IMR-90 (cell line): ENCODE measurements around the gene SLC46A2. TPM values are rescaled to one million over a fixed set of nuclear protein-coding genes. Genes with fewer than 3 reads are reported as not detected.

Experiments used
- ATAC-seq: fragments of 200-7000 bp; cut with Tn5 transposase; 2 replicates; pipeline ENCODE4 v1.9.1; 2020; ENCODE audit warnings: low read depth, mild to moderate bottlenecking, moderate library complexity
- BruUV-seq: library from RNA; stranded (reverse); fragments of 400-500 nt; replicated peaks from 2 replicates; lab custom pipeline; 2021; lab: Mats Ljungman, UMichigan
- CTCF ChIA-PET: fragments of 300-600 bp; formaldehyde crosslinking; extraction: SDS; loops from one replicate; lab custom pipeline; 2021; ENCODE audit warnings: antibody characterized with exemption; lab: Yijun Ruan, JAX
- POLR2A ChIA-PET: fragments of 300-600 bp; sonication (Branson Sonifier 250); formaldehyde crosslinking; loops from one replicate; lab custom pipeline; 2022; ENCODE audit warnings: antibody characterized with exemption; ENCODE audit not compliant: unreplicated experiment; lab: Charles Lee
- DNase-seq: peaks from one replicate; pipeline ENCODE4 v3.0.0; 2013
- H2AFZ ChIP-seq: replicated peaks from 2 replicates; pipeline ENCODE3; 2013; ENCODE audit warnings: low read length, mild to moderate bottlenecking; ENCODE audit not compliant: poor library complexity
- H2AK5ac ChIP-seq: 2 replicates; pipeline ENCODE4 v1.6.1; 2013; ENCODE audit warnings: low read depth, low read length, inconsistent platforms
- H2AK9ac ChIP-seq: replicated peaks from 2 replicates; pipeline ENCODE3; 2013; ENCODE audit warnings: mild to moderate bottlenecking, low read depth, low read length, moderate library complexity; ENCODE audit not compliant: poor library complexity
- H2BK120ac ChIP-seq: 2 replicates; pipeline ENCODE4 v1.6.1; 2013; ENCODE audit warnings: low read depth, low read length, inconsistent platforms
- H2BK15ac ChIP-seq: 3 replicates; pipeline ENCODE4 v1.6.1; 2013; ENCODE audit warnings: low read depth, low read length, inconsistent platforms
- H2BK20ac ChIP-seq: 2 replicates; pipeline ENCODE4 v1.6.1; 2013; ENCODE audit warnings: low read depth, mild to moderate bottlenecking, inconsistent platforms, low read length, moderate library complexity
- H2BK5ac ChIP-seq: 2 replicates; pipeline ENCODE4 v1.6.1; 2013; ENCODE audit warnings: mild to moderate bottlenecking, low read depth, low read length, inconsistent platforms; ENCODE audit not compliant: poor library complexity, severe bottlenecking
- H3K14ac ChIP-seq: replicated peaks from 2 replicates; pipeline ENCODE4 v1.6.1; 2013; ENCODE audit warnings: low read depth, low read length, inconsistent platforms
- H3K18ac ChIP-seq: 2 replicates; pipeline ENCODE4 v1.6.1; 2013; ENCODE audit warnings: low read depth, low read length, control low read depth
- H3K23ac ChIP-seq: 2 replicates; pipeline ENCODE4 v1.6.1; 2013; ENCODE audit warnings: low read depth, low read length, inconsistent platforms
- H3K27ac ChIP-seq: 2 replicates; pipeline ENCODE4 v1.5.1; 2013; ENCODE audit warnings: mild to moderate bottlenecking, control low read depth, low read length; ENCODE audit not compliant: insufficient read depth
- H3K27me3 ChIP-seq: 2 replicates; pipeline ENCODE4 v1.6.1; 2013; ENCODE audit warnings: low read length; ENCODE audit not compliant: control insufficient read depth, insufficient read depth
- H3K36me3 ChIP-seq: 2 replicates; pipeline ENCODE4 v1.6.1; 2013; ENCODE audit warnings: low read length, mixed read lengths; ENCODE audit not compliant: control insufficient read depth, insufficient read depth
- H3K4ac ChIP-seq: 2 replicates; pipeline ENCODE4 v1.6.1; 2013; ENCODE audit warnings: low read depth, low read length, inconsistent platforms
- H3K4me1 ChIP-seq: 2 replicates; pipeline ENCODE4 v1.6.1; 2013; ENCODE audit warnings: low read length, mixed read lengths; ENCODE audit not compliant: control insufficient read depth, insufficient read depth
- H3K4me2 ChIP-seq: 2 replicates; pipeline ENCODE4 v1.6.1; 2013; ENCODE audit warnings: low read depth, mild to moderate bottlenecking, control low read depth, low read length, moderate library complexity
- H3K4me3 ChIP-seq: 2 replicates; pipeline ENCODE4 v1.5.1; 2013; ENCODE audit warnings: low read depth, mild to moderate bottlenecking, control low read depth, low read length, moderate library complexity; ENCODE audit not compliant: insufficient read depth
- H3K56ac ChIP-seq: 2 replicates; pipeline ENCODE4 v1.6.1; 2013; ENCODE audit warnings: low read length, inconsistent platforms; ENCODE audit not compliant: insufficient read depth; ENCODE audit errors: extremely low read depth
- H3K79me1 ChIP-seq, 2 experiments: 2 replicates each; pipeline ENCODE4 v1.6.1; 2013; ENCODE audit warnings: low read length in 2 of 2, inconsistent platforms in 1 of 2, low read depth in 1 of 2
- H3K9ac ChIP-seq: 2 replicates; pipeline ENCODE4 v1.6.1; 2013; ENCODE audit warnings: low read depth, low read length, control low read depth
- H3K9me1 ChIP-seq: 2 replicates; pipeline ENCODE4 v1.6.1; 2013; ENCODE audit warnings: low read length, inconsistent platforms; ENCODE audit not compliant: insufficient read depth
- H3K9me3 ChIP-seq: 2 replicates; pipeline ENCODE4 v1.6.1; 2013; ENCODE audit warnings: low read length; ENCODE audit not compliant: control insufficient read depth, insufficient read depth
- H4K20me1 ChIP-seq: 2 replicates; pipeline ENCODE4 v1.6.1; 2013; ENCODE audit warnings: low read length, inconsistent platforms; ENCODE audit not compliant: insufficient read depth
- H4K5ac ChIP-seq: 2 replicates; pipeline ENCODE4 v1.6.1; 2013; ENCODE audit warnings: mild to moderate bottlenecking, low read depth, low read length, control low read depth
- H4K8ac ChIP-seq, 2 experiments: 2 replicates each; pipeline ENCODE4 v1.6.1; 2013; ENCODE audit warnings: low read depth in 2 of 2, low read length in 2 of 2, control low read depth in 1 of 2, inconsistent platforms in 1 of 2
- H4K91ac ChIP-seq: 2 replicates; pipeline ENCODE4 v1.6.1; 2013; ENCODE audit warnings: low read depth, low read length, inconsistent platforms; ENCODE audit not compliant: insufficient read depth
- CHD1 ChIP-seq: IDR thresholded peaks from 2 replicates; pipeline ENCODE4 v1.6.1; 2012; ENCODE audit warnings: low read depth, low read length, improper control_type of control experiment
- CTCF ChIP-seq: conservative IDR thresholded peaks from 2 replicates; pipeline ENCODE4 v1.5.1; 2012; ENCODE audit warnings: mild to moderate bottlenecking, low read depth, low read length, improper control_type of control experiment
- NFE2L2 ChIP-seq: fragments of 150-350 bp; IDR thresholded peaks from 2 replicates; pipeline ENCODE4 v1.6.1; 2016; ENCODE audit warnings: low read depth, mild to moderate bottlenecking, low read length
- RAD21 ChIP-seq: IDR thresholded peaks from 2 replicates; pipeline ENCODE4 v1.6.1; 2012; ENCODE audit warnings: low read length, improper control_type of control experiment
- SMC3 ChIP-seq: fragments of 150-350 bp; IDR thresholded peaks from 2 replicates; pipeline ENCODE4 v1.6.1; 2016; ENCODE audit warnings: low read depth, mild to moderate bottlenecking, antibody characterized with exemption, low read length, moderate library complexity
- WGBS, 2 experiments: methylation state at CpG; one replicate each; pipeline versions ENCODE4 v1.1.5 to v1.1.7; 2013; ENCODE audit warnings: missing lambda C conversion rate in 2 of 2; ENCODE audit not compliant: insufficient read length in 1 of 2; ENCODE audit errors: extremely low coverage in 2 of 2; 5-methylcytosine and 5-hydroxymethylcytosine counted together
- dilution Hi-C: fragments of 300-500 bp; cut with HindIII; formaldehyde crosslinking; loops from one replicate; pipeline ENCODE4 v1.14.3; 2018; ENCODE audit warnings: low sequenced_read_pairs; ENCODE audit not compliant: unreplicated experiment
- in situ Hi-C: fragments of 300-500 bp; cut with MboI; formaldehyde crosslinking; loops from 3 replicates; pipeline ENCODE4 v1.14.3; 2019; ENCODE audit warnings: low sequenced_read_pairs, inconsistent platforms, mixed read lengths
- intact Hi-C: fragments of 100-400 bp; cut with micrococcal nuclease; formaldehyde crosslinking; loops from 2 replicates; pipeline ENCODE4 v1.10.0; 2022
- polyA plus RNA-seq, 3 experiments: library from polyadenylated mRNA; depleted of rRNA; stranded (reverse); fragments of >200 nt; gene quantifications; 2 replicates each; pipeline ENCODE4 v1.2.3, GENCODE V29; 2012; ENCODE audit warnings: low replicate concordance in 1 of 3
- total RNA-seq: library from RNA; depleted of rRNA; stranded (reverse); fragments of >200 nt; gene quantifications from 2 replicates; pipeline ENCODE4 v1.2.3, GENCODE V29; 2012

SLC46A2 gene
- total and polyA plus RNA-seq, 2 of the 4 experiments (the other 2 are of a cell fraction) = not detected

- H3K27me3 ChIP-seq = no peaks in the 10 kb centered on the region
Observed at GRCh38 chr9:112844771-112845542, 45.7 kb downstream of the SLC46A2 start.

More at GRCh38 chr9:112844771-112845542, 45.7 kb downstream of the SLC46A2 start:
- Histone ChIP-seq H3K9me1 (peaks cover 8% of the 10 kb centered on the region; the same call in 1 of the 2 replicates), H3K27ac (no peak overlapping the region), H3K9ac (no peak overlapping the region), H2BK20ac (no peak overlapping the region), H4K8ac (no peak overlapping the region), H3K14ac (no peak overlapping the region), H3K18ac (no peak overlapping the region), H3K4me1 (peaks cover 6% of the 10 kb centered on the region), H4K91ac (no peak overlapping the region), H2AK9ac (no peak overlapping the region), H3K79me1 (no peaks in the 10 kb centered on the region), H2BK5ac (no peak overlapping the region), H3K36me3 (0 out of 2 replicates have a peak, but pooled peaks cover 2% of the 10 kb centered on the region), H2AFZ (no peak overlapping the region), H3K56ac (no peak overlapping the region), H4K5ac (no peak overlapping the region), H3K4ac (no peak overlapping the region), H3K9me3 (no peaks in the 10 kb centered on the region), H2BK15ac (no peak overlapping the region), H3K4me3 (no peak overlapping the region), H2AK5ac (no peak overlapping the region), H4K20me1 (peaks cover 11% of the 10 kb centered on the region), H2BK120ac (no peak overlapping the region), H3K4me2 (no peak overlapping the region), H3K23ac (no peak overlapping the region)
- ChIA-PET POLR2A (no interaction called here), CTCF (interaction anchor here (0.7 to 2.5 kb wide), 3 partner anchors 10 to 60 kb away, joined by 3 to 16 read pairs (median 3); no protein-coding TSS in a partner anchor)
- DNase-seq = peak; percentile 66
- in situ Hi-C loops (no loop called here), intact Hi-C loops (loop anchor here (1.0 to 10.0 kb wide), 2 partner anchors 58 to 130 kb away; no protein-coding TSS in a partner anchor), dilution Hi-C loops (no loop called here)
- TF ChIP-seq NFE2L2 (no peak), RAD21 (peak; percentile 86), SMC3 (peak; percentile 95), CTCF (peak; percentile 94), CHD1 (no peak)
- no TSS peak for BruUV-seq
- 100% methylated on average over 1 of the region's 15 CpGs; no CpG with 5 or more reads in 1 of the 2 experiments for WGBS, 2 experiments
- peak; percentile 79 for ATAC-seq
